B cell (primary cell): Measurements from ENCODE around the gene TIAM1.

Experiments
- CTCF ChIP-seq: fragments of 200-600 bp; IDR thresholded peaks from one replicate; pipeline ENCODE4 v1.8.0; 2022; ENCODE audit warnings: antibody characterized with exemption, mild to moderate bottlenecking
- EZH2 ChIP-seq: IDR thresholded peaks from 2 replicates; pipeline ENCODE4 v1.6.1; 2012; ENCODE audit warnings: borderline replicate concordance, low read depth, mild to moderate bottlenecking, moderate library complexity, low read length; ENCODE audit not compliant: insufficient read depth, poor library complexity, severe bottlenecking

DNA sequence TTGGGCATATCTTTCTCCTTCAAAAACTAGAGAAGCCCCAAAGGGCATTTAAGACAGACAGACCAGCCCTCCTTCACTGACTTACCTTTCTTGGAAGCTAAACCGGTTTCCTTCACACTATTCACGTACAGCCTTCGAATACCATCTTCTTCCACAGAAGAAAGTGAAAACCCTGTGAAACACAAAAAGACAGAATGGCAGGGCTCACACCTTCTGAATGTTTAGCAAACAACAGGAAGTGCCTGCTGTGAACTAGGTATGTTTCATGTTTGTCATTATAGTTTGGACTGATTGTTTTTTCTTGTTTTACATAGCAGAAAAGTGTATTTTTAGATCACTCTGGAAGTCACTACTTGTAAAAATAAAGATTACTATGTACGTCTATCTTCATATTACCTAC, 157.1 kb downstream of the TIAM1 start:
- TF ChIP-seq CTCF (no peak), EZH2 (no peak)
